IPS-NIHi7 (cell line): Measurements from ENCODE around the gene ATXN7L3B.

Experiments
- DNase-seq: peaks from one replicate; pipeline ENCODE4 v3.0.0; 2012; ENCODE audit warnings: mixed read lengths; ENCODE audit errors: extremely low spot score

ATXN7L3B gene

DNA sequence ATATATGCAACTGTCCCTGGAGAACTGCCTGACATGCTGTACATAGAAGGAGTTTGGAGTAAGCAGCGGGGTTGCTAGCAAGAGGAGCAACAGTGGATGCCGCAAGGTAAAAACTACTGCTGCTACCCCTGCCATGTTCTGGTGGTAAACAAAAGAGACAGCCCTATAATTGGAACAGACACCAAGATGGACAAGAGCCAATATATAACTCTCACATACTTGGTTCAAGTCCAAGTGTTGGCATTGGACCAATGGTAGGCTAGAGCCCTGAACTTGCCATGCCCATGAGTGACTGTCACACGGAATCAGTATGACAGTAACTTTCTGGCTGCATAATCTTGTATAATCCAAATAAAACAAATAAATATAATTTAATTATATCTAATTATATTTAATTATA is 13.7 kb downstream of the ATXN7L3B start:
- DNase-seq, result no peak

DNA sequence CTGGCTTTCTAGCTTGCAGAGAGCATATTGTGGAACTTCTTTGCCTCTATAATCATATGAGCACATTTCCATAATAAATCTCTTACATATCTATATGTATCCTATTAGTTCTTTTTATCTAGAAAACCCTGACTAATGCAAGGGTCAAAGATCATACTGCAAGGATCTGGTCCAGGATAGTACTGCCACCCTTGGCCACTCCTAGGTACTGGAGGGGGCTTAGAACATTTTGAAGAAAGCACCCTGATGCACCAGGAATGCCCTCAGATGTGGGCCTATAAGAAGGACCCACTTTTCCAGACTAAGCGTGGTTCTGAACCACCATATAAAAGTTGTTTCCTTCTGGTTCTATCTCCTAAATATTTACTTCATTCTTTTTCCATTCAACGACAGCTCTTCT is 14.6 kb downstream of the ATXN7L3B start:
- peak; percentile 18 for DNase-seq

DNA sequence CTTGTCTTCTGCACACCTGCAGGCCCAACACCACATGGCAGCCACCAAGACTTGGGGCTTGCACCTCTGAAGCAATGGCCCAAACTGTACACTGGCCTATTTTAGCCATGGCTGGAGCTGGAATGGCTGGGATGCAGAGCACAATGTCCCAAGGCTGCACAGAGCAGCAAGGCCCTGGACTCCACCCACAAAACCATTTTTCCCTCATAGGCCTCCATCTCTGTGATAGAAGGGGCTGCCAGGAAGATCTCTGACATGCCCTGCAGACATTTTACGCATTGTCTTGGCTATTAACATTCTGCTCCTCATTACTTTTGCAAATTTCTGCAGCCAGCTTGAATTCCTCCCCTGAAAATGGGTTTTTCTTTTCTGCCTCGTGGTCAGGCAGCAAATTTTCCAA is 22.1 kb downstream of the ATXN7L3B start:
- no peak for DNase-seq

DNA sequence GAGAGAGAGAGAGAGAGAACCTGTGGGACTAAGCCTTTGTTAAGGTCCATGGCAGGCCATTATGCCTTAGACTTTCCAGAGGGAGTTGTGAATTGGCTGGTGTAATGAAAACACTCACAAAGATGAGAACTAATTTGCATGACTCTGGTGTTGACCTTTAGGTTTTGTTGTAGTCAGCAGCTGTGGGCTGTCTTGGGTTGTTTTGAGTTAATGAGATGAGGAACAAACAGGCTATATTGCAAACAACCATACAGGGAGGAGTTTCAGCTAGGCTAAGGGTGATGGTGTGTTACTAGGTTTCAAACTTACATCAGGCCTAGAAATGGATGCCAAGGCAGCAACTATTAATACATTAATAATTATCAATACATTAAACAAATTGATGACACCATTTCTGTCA is 26.3 kb downstream of the ATXN7L3B start:
- no peak for DNase-seq

DNA sequence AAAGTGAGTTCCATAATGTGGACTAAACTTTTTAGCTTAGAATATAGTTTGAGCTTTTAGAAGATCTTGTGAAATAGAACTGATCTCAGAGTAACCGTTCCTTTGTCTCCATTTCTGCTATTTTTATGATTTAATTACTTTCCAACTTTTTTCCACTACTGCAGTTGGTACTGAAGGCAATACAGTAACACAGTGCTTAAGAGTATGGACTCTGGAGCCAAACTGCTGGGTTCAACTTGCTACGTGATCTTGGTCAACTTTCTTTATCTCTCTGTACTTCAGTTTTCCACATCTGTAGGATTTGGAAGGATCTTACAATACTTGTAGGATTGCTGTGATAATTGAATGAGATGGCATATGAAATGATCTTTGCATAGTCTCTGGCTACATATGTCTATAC is 40.9 kb downstream of the ATXN7L3B start:
- no peak for DNase-seq

DNA sequence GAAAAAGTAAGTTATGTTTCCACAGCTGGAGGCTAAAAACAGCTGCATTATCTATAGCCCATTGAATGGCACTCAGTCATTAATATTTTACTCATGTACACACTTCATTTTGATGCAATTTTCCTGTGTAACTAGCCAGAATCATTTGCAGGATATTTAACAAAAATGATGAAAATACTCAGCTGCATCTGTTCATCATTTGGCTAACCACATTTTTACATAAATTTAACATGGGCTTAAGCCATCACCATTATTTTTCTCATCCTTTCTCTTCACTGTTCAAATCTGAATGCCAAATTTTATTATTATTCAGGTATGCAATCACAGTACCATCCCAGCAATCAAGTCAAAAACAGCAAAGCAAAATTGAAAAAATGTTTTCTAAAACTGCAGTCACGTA is 41.8 kb downstream of the ATXN7L3B start:
- no peak for DNase-seq

DNA sequence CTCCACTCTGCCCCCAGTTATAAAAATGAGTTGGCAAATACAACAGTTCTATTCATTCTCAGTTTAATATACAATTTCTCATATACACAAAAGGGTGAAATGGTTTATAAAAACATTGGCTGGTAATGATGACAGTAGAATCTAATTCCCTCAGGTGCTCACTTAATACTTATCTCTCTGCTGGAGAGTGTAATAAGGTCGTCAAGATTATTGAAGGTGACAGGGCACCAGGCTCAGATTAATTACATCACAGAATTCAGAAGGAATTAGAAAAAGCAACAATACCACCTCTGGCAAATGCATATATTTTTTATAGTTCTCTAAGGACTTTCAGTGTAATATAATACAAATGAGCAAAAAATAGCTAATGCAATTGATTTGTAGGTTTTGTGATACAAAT is 42.3 kb downstream of the ATXN7L3B start:
- no peak for DNase-seq

DNA sequence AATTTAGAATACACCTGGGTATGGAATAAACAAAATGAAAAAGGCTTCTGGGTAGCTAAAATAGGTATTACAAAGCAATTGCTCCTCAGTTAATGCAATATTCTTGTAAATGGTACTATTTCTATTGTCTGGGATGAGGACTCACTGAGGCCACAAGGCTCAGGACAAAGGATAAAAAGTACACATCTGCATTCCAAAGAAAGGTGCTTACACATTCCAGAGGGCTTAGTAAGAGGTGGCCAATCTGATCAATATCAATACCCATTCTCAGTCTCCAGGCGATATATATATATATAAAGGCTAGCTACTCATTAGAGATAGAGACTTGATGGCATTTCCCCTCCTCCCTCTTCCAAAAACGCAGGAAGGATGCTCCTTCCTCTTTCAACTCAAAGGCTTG is 43.8 kb downstream of the ATXN7L3B start:
- DNase-seq, result no peak

DNA sequence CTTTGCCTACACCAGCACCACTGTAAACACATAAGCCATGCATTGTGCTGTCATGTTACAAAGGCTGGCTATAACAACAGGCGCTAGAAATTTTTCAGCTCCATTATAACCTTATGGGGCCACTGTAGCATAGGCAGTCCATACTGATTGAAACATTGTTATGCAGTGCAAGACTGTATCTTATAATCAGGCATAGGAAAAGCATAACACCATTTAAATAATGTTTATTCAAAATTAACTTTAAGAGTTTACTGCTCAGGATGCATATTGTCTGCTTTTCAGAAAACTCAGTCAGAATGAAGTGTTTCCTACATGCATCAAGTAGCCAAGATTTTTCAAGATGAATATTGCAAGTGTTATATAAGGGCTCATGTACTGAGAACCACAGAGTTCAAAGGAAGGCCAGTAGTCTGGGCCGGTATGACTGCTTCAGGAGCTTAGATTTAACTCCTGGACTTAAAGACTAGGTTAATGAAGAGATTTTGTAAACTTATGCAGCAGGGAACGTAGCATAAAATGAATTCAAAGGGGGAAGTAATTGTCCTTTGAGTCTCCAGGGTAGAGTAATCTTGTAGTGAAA is 46.9 kb downstream of the ATXN7L3B start:
- DNase-seq, result no peak

DNA sequence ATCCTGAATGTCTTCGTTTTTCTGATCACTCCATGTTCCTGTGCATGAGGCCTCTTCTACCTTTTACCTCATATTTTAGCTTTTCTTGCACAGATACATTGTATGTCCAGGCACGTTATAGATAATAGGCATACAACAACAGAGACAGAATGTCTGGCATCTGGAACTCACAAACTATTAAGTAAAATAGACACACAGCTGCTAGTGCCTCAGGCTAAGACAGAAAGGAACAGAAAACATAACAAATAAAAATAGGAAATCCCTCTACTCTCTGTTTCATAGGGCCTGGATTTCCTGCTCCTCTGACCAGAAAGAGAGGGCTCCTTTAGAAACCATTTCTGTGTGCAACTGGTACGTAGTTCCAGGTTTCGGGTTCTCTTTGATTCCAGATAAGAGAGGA is 48.6 kb downstream of the ATXN7L3B start:
- DNase-seq, result no peak
